Aorta (tissue), 5 donors: ENCODE data around the gene SYNE1. TPM values are rescaled to one million over a fixed set of nuclear protein-coding genes. Genes with fewer than 3 reads are reported as not detected.

Source experiments
- ATAC-seq: fragments of 200-7000 bp; cut with Tn5 transposase; one replicate; pipeline ENCODE4 v1.9.1; 2022; ENCODE audit warnings: moderate library complexity; ENCODE audit not compliant: low FRiP score
- DNase-seq, 2 donors: peaks; one replicate each; pipeline ENCODE4 v3.0.0-alpha.2; 2020
- H3K27ac ChIP-seq, 2 donors: one replicate each; pipeline ENCODE4 v1.5.1; 2013; ENCODE audit warnings: low read length in 2 of 2, mild to moderate bottlenecking in 2 of 2, moderate library complexity in 2 of 2, control low read depth in 1 of 2, inconsistent platforms in 1 of 2, low read depth in 1 of 2
- H3K27me3 ChIP-seq, 2 donors: one replicate each; pipeline ENCODE4 v1.6.1; 2013; ENCODE audit warnings: control low read depth in 1 of 2, low read length in 1 of 2, mild to moderate bottlenecking in 1 of 2, moderate library complexity in 1 of 2; ENCODE audit not compliant: insufficient read depth in 2 of 2, control insufficient read depth in 1 of 2
- H3K36me3 ChIP-seq, 2 donors: one replicate each; pipeline ENCODE4 v1.6.1; 2013; ENCODE audit warnings: control low read depth in 1 of 2, low read length in 1 of 2, mild to moderate bottlenecking in 1 of 2; ENCODE audit not compliant: insufficient read depth in 2 of 2, control insufficient read depth in 1 of 2
- H3K4me1 ChIP-seq, 2 donors: one replicate each; pipeline ENCODE4 v1.6.1; 2013; ENCODE audit warnings: low read length in 2 of 2, control low read depth in 1 of 2, mild to moderate bottlenecking in 1 of 2, moderate library complexity in 1 of 2; ENCODE audit not compliant: insufficient read depth in 2 of 2, control insufficient read depth in 1 of 2
- H3K4me3 ChIP-seq, 2 donors: one replicate each; pipeline ENCODE4 v1.5.1; 2013; ENCODE audit warnings: low read length in 2 of 2, control low read depth in 1 of 2, mild to moderate bottlenecking in 1 of 2
- H3K9me3 ChIP-seq: one replicate; pipeline ENCODE4 v1.6.1; 2013; ENCODE audit warnings: mild to moderate bottlenecking, low read length; ENCODE audit not compliant: control insufficient read depth
- WGBS, 2 donors: extraction: QIAGEN DNeasy Blood & Tissue Kit; methylation state at CpG; one replicate each; pipeline ENCODE4 v1.1.7; 2013; 5-methylcytosine and 5-hydroxymethylcytosine counted together
- intact Hi-C, 2 donors: fragments of 100-400 bp; cut with DNase I; formaldehyde crosslinking; loops; one replicate each; pipeline versions ENCODE4 v1.14.2 to v1.15.0; 2022
- polyA plus RNA-seq, 2 donors: library from polyadenylated mRNA; stranded (reverse); fragments of 200-250 nt; gene quantifications; one replicate each; pipeline ENCODE4 v1.2.3, GENCODE V29; 2013
- total RNA-seq, 2 donors: library from RNA; stranded (reverse); fragmentation: NEBNext Ultra II Directional; extraction: Animal tissue kit (Norgen Biotek cat#: 25700); gene quantifications; one replicate each; pipeline ENCODE4 v1.2.1, GENCODE V29; 2021
- donor health status: healthy with polysubstance abuse.
- donor health status: Bipolar disorder and iron deficiency.
- donor health status: DM: no; HTN: no; CAD: no.
- donor health status: DM: no; HTN: no; CAD: no.
- donor health status: DM: yes; HTN: yes; CAD: no.

The SYNE1 gene
- total and polyA plus RNA-seq, 4 donors: 54.3 to 356 (median 221) TPM

- peak overlapping the region; percentile 80 to 97 for H3K27ac ChIP-seq
- H3K4me3 ChIP-seq: no peak overlapping the region
- no peaks in the 10 kb centered on the region for H3K27me3 ChIP-seq
- intact Hi-C loops: no loop called here
- peaks cover 7 to 8% of the 10 kb centered on the region in 2 donors for H3K4me1 ChIP-seq
- DNase-seq (no peak), ATAC-seq (peak; percentile 51)
- no peaks in the 10 kb centered on the region for H3K36me3 ChIP-seq
- no peaks in the 10 kb centered on the region for H3K9me3 ChIP-seq
Observed at GRCh38 chr6:152398993-152399392, 238.2 kb downstream of the SYNE1 start.

DNA sequence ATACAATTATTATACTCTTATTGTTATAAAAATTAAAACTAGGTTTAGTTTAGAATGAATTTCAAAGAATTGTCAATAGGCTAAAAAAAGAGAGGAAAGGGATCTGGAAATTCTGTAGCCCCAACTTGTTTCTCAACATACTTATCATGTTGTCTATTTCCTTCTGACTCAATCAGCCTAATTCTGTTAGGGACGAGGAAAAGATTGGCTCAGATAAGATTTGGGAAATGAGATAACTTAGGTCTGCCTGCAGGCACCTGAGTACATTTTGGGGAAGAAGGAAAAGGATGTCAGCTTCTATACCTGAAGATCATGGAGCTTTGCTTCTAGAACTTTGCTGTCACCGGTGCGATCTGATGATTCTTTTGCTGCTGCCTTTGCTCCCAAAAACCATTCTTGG is 238.8 kb downstream of the SYNE1 start:
- H3K27ac ChIP-seq: peak overlapping the region in 1 of 2 donors; percentile 39
- intact Hi-C loops: no loop called here
- H3K36me3 ChIP-seq: no peaks in the 10 kb centered on the region

DNA sequence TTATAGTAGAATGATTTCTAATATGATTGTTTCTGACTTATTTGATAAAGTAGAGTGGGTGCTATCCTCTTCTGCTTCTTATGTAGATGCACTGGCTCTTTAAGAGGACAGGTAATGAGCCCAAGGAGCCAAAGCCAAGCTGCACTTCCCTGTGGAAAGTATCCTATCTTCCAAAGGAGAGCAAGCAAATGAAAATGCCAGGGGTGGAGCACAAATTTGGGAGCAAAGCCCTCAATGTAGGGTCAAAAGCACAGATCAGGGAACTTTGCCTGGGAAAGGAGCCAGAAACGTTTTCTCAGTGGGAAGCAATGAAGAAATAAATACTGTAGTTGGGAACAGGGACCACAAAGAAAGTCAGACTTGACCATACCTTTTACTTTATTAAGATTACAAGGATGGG is 242.9 kb downstream of the SYNE1 start:
- DNase-seq: no peak
- 2 to 3% methylated on average over 1 of the region's 1 CpG for WGBS, 2 donors
- H3K4me1 ChIP-seq: peaks cover 7 to 8% of the 10 kb centered on the region in 2 donors

More for the DNA sequence above, 238.8 kb downstream of the SYNE1 start:
- H3K9me3 ChIP-seq: no peaks in the 10 kb centered on the region
- peaks cover 5 to 7% of the 10 kb centered on the region in 2 donors for H3K4me1 ChIP-seq
- ATAC-seq (no peak), DNase-seq (no peak)
- 42% methylated on average over 3 of the region's 3 CpGs for WGBS, 2 donors
- H3K4me3 ChIP-seq: no peak overlapping the region
- no peaks in the 10 kb centered on the region for H3K27me3 ChIP-seq

GRCh38 chr6:152391179-152391880 is 245.8 kb downstream of the SYNE1 start:
- Histone ChIP-seq H3K9me3 (no peaks in the 10 kb centered on the region), H3K4me3 (peak overlapping the region in 1 of 2 donors; percentile 34), H3K36me3 (no peaks in the 10 kb centered on the region), H3K4me1 (peaks cover 3 to 9% of the 10 kb centered on the region in 2 donors), H3K27ac (peak overlapping the region in 1 of 2 donors; percentile 98), H3K27me3 (no peaks in the 10 kb centered on the region)
- DNase-seq: no peak
- no peak for ATAC-seq
- intact Hi-C loops: no loop called here
- WGBS, 2 donors: 7 to 20% methylated on average over 6 of the region's 6 CpGs

More for the DNA sequence above, 242.9 kb downstream of the SYNE1 start:
- Histone ChIP-seq H3K9me3 (no peaks in the 10 kb centered on the region), H3K27me3 (no peaks in the 10 kb centered on the region), H3K36me3 (no peaks in the 10 kb centered on the region), H3K4me3 (no peak overlapping the region), H3K27ac (peak overlapping the region in 1 of 2 donors; percentile 48)
- intact Hi-C loops: no loop called here
- ATAC-seq: no peak

DNA sequence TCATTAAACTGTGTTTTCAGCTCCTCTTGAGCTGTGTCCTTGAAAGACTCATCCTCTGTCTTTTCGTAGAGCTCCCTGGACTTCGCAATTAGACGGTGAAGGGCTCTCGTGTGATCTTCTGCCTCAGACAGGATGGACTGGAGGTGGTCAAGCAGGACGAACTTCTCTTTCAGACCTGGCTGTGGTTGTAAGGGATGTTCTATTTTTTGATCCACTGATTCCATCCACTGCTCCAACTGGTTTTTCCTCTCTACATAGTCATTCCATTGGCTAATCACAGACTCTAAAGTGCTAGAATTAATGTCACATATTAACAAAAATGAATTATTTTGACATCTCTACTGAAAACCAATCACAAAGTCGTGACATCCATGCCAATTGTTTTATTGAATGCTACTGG is 250.1 kb downstream of the SYNE1 start:
- Histone ChIP-seq H3K9me3 (no peaks in the 10 kb centered on the region), H3K4me1 (peaks cover 4 to 9% of the 10 kb centered on the region in 2 donors), H3K27ac (peak overlapping the region in 1 of 2 donors; percentile 78), H3K27me3 (no peaks in the 10 kb centered on the region), H3K4me3 (no peak overlapping the region), H3K36me3 (no peaks in the 10 kb centered on the region)
- WGBS, 2 donors: 79 to 90% methylated on average over 6 of the region's 6 CpGs
- DNase-seq (no peak), ATAC-seq (no peak)
- intact Hi-C loops: no loop called here

GRCh38 chr6:152386131-152386530 is 251.0 kb downstream of the SYNE1 start:
- Histone ChIP-seq H3K36me3 (no peaks in the 10 kb centered on the region), H3K27ac (no peak overlapping the region), H3K27me3 (no peaks in the 10 kb centered on the region), H3K9me3 (no peaks in the 10 kb centered on the region), H3K4me1 (peaks cover 4 to 9% of the 10 kb centered on the region in 2 donors), H3K4me3 (no peak overlapping the region)
- 17 to 30% methylated on average over 2 of the region's 2 CpGs for WGBS, 2 donors
- ATAC-seq (no peak), DNase-seq (no peak)
- intact Hi-C loops: no loop called here

- Histone ChIP-seq H3K9me3 (no peaks in the 10 kb centered on the region), H3K27ac (peak overlapping the region; percentile 98 to 100), H3K4me1 (peaks cover 0 to 2% of the 10 kb centered on the region in 2 donors), H3K4me3 (peak overlapping the region; percentile 86 to 91), H3K36me3 (peaks cover 0 to 1% of the 10 kb centered on the region in 2 donors), H3K27me3 (no peaks in the 10 kb centered on the region)
- peak; percentile 96 for ATAC-seq
- peak; percentile 89 to 92 for DNase-seq
- intact Hi-C loops: loop anchor here in 1 of 2 donors (2.0 kb wide), 1 partner anchor 20 kb away; no protein-coding TSS in a partner anchor
- 2 to 4% methylated on average over 17 of the region's 17 CpGs for WGBS, 2 donors
Observed at GRCh38 chr6:152380993-152381898, 255.9 kb downstream of the SYNE1 start.

- WGBS, 2 donors: 3 to 6% methylated on average over 5 of the region's 5 CpGs
- intact Hi-C loops: loop anchor here in 1 of 2 donors (2.0 kb wide), 1 partner anchor 20 kb away; no protein-coding TSS in a partner anchor
- ATAC-seq (peak; percentile 83), DNase-seq (no peak)
- Histone ChIP-seq H3K27me3 (no peaks in the 10 kb centered on the region), H3K27ac (peak overlapping the region; percentile 74 to 98), H3K4me1 (peaks cover 0 to 2% of the 10 kb centered on the region in 2 donors), H3K36me3 (peaks cover 0 to 6% of the 10 kb centered on the region in 2 donors), H3K9me3 (no peaks in the 10 kb centered on the region), H3K4me3 (peak overlapping the region; percentile 86 to 91)
Observed at GRCh38 chr6:152380351-152380767, 256.8 kb downstream of the SYNE1 start.
